ENCODE measurements around the gene USP31.
A peak's percentile ranks its signal among the peaks of the same experiment; 100 is the strongest.

The USP31 gene, protein sequence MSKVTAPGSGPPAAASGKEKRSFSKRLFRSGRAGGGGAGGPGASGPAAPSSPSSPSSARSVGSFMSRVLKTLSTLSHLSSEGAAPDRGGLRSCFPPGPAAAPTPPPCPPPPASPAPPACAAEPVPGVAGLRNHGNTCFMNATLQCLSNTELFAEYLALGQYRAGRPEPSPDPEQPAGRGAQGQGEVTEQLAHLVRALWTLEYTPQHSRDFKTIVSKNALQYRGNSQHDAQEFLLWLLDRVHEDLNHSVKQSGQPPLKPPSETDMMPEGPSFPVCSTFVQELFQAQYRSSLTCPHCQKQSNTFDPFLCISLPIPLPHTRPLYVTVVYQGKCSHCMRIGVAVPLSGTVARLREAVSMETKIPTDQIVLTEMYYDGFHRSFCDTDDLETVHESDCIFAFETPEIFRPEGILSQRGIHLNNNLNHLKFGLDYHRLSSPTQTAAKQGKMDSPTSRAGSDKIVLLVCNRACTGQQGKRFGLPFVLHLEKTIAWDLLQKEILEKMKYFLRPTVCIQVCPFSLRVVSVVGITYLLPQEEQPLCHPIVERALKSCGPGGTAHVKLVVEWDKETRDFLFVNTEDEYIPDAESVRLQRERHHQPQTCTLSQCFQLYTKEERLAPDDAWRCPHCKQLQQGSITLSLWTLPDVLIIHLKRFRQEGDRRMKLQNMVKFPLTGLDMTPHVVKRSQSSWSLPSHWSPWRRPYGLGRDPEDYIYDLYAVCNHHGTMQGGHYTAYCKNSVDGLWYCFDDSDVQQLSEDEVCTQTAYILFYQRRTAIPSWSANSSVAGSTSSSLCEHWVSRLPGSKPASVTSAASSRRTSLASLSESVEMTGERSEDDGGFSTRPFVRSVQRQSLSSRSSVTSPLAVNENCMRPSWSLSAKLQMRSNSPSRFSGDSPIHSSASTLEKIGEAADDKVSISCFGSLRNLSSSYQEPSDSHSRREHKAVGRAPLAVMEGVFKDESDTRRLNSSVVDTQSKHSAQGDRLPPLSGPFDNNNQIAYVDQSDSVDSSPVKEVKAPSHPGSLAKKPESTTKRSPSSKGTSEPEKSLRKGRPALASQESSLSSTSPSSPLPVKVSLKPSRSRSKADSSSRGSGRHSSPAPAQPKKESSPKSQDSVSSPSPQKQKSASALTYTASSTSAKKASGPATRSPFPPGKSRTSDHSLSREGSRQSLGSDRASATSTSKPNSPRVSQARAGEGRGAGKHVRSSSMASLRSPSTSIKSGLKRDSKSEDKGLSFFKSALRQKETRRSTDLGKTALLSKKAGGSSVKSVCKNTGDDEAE (N-terminal part only)

DNA sequence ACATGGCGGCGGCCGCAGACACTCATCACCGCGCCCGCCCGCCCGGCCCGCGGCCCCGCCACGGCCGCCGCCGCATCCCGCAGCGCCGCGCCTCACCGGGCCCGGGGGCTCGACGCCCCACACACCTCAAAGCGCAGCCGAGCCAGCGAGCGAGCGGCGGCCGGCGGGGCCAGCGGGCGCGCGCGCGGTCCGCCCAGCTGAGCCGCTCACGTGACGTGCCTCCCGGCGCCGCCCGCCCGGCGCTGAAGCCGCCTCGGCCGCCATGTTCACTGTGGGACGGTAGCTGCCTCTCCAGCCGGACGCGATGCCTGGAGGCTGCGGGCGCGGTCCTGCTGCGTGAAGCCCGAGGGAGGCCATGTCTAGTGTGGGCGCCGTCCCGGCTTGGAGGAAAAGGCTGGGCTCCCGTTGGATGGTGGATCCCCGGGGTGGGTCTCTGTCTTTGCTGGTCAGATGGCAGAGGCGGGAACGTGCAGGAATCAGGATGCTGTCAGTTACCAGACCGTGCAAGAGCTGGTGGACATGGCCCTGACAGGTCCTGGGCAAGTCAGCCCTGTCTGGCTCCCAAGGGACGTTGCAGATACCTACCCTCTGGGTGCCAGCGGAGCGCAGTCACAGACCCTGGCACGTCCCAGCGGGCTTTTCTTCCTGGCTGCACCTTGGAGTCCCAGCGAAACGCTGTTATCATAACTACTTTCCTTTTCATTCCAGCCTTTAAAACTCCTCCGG is at the start of gene USP31:
TSS of gene USP31 (minus strand) at position 186 of the 726 bp plus-strand sequence. CDS start at position 4, 182 bp downstream.
- DNase-seq, result peak; percentile 66 to 75

- no peak for DNase-seq
These were observed 47.3 kb upstream of the USP31 start for GRCh38 chr16:23196539-23196938.

DNA sequence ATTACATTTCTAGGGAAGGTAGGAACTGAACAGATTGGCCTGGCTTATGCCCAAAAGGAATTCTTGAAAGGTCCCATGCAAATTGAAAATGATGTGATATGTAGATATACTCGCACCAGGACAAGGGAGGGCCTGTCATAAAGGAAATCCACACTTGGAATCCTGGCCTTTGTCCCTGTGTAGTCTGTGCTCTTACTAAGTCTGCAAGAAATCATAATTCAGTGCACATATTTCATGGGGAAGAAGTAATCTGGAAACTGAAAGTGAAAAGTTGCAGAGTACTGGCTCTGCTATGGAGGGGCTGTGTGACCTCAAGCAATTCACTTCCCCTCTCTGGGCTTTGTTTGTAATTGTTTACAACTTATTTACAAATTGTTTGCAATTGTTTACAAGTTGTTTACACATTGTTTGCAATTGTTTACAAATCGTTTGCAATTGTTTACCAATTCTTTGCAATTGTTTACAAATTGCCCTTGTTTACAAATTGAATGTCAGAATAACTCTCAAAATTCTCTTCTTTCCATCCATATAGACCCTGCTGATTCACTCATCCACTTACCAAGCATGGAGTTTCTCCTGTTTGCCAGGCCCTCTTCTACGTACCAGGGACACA is 46.2 kb upstream of the USP31 start:
- DNase-seq, result no peak

- DNase-seq, result no peak
These were observed 45.4 kb upstream of the USP31 start for GRCh38 chr16:23194497-23195221.

GRCh38 chr16:23188911-23189310 is 39.7 kb upstream of the USP31 start:
- DNase-seq, result no peak

DNA sequence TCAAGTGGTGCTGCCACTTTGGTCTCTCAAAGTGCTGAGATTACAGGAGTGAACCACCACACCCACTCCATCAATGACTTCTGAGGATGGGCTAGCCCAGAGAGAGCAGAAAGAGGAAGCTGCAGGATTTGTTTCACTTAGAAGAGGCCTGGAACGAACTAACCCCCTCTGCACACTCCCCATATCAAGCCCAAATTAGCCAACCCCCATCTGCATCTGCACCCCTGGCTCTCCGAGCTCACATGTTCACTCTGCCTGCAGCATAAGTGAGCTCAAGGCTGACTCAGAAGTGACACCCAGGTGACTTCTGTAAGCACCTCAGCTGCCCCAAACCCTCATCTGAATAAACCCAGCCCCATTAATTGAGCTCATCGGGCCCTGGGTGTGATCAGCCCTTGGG is 38.1 kb upstream of the USP31 start:
- no peak for DNase-seq

GRCh38 chr16:23186171-23186570 is 36.9 kb upstream of the USP31 start:
- no peak for DNase-seq

- DNase-seq, result no peak
These were observed 36.4 kb upstream of the USP31 start for GRCh38 chr16:23185656-23186055.

DNA sequence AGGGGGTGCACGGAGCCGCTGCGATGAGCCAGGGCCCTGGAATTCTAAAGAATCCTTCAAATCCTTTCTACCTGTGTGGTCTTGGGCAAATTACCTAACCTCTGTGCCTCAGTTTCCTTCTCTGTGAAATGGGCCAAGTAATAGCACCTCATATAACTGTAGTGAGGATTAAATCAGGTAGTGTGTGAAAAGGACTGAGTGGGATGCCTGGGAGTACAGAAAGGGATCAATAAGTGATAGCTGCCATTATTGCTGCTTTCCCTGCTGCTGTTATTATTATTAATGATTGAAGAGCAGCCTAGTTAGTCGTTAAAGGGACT is 34.3 kb upstream of the USP31 start:
- DNase-seq, result no peak

GRCh38 chr16:23182679-23183542 is 33.7 kb upstream of the USP31 start, which contains the start of gene SCNN1G:
TSS of gene SCNN1G (plus strand) at chr16:23182745. CDS start at chr16:23186272, 3,527 bp downstream.
- no peak for DNase-seq

DNA sequence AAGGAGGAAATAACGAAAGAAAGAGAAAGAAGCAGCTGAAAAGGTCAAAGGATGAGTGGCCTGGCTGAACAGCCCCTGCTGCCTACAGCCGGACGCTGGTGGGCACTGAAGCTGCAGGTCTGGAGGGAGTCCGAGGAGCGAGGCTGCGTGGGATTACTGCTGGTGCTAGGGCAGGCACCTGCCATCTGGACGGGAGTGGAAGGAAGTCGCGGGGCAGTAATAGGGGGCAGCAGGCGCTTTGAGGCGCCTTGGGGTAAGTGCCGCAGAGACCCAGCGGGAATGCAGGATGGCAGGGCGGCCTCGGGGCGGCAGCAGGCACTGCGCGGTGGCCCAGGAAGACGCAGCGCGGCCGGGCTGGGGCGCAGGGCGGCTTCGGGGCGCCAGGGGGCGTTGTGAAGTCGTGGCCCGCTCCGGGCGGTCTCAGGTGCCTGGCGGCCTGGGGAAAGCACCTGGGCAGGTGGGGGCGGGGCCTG is 33.0 kb upstream of the USP31 start:
- DNase-seq, result peak in 1 of 2 donors; percentile 18

GRCh38 chr16:23181506-23181905 is 32.3 kb upstream of the USP31 start:
- DNase-seq, result no peak

- DNase-seq, result no peak
These were observed 26.4 kb upstream of the USP31 start for GRCh38 chr16:23175651-23176050.

GRCh38 chr16:23174622-23175021 is 25.4 kb upstream of the USP31 start:
- DNase-seq, result no peak

DNA sequence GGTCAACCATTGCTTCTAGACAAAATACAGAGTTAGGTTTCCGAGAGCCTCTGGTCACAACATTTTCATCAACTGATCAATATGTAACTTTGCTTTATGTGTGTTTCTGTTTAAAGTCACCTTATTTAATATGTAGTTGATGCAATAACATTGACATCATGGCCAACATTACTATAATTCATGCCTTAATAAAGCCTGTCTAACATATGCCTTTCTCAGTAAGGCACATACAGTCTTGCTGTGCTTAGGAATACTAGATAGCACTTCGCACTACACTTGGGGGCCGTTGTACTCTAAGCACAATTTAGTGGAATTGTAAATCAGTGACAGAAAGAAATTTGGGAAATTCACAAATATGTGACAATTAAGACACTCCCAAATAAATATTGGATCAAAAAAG is 23.7 kb upstream of the USP31 start:
- no peak for DNase-seq

DNA sequence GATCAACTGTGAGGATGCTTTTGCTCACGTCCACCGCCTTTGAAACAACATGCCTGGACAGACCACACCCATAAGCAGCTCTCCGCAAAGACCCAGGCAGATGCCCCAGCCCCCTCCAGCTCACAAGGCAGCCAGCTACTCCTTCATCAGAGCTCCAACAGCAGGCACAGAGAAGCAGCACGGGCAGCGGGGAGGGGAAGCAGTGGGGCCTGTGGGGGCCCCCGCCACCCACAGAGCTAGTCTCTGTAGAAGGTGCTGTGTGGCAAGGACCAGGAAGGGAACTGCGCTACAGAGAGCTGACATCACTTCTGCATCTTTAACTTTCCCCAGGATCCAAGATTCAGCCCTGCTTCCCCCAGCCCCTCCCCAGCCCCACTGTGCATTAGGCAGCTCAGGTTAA is 23.3 kb upstream of the USP31 start:
- DNase-seq, result no peak

DNA sequence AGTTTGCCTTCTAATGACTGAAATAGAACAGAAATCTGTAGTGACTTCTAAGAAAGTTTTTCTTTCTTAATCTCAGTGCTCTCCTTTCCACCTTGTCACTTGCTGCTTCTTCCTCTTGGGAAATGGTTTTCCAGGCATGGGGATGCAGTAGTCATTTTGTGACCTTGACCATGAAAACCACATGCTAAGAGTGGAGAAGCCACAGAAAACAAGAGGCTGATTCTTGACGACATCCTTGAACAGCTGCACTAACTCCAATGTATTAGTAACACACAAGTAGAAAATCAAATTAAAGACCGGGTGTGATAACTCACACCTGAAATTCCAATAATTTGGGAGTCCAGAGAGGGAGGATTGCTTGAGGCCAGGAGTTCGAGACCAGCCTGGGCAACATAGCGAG is 15.5 kb upstream of the USP31 start:
- no peak for DNase-seq

- DNase-seq, result no peak
These were observed 14.7 kb upstream of the USP31 start for GRCh38 chr16:23163921-23164320.

- no peak for DNase-seq
These were observed 11.3 kb upstream of the USP31 start for GRCh38 chr16:23160574-23160973.

DNA sequence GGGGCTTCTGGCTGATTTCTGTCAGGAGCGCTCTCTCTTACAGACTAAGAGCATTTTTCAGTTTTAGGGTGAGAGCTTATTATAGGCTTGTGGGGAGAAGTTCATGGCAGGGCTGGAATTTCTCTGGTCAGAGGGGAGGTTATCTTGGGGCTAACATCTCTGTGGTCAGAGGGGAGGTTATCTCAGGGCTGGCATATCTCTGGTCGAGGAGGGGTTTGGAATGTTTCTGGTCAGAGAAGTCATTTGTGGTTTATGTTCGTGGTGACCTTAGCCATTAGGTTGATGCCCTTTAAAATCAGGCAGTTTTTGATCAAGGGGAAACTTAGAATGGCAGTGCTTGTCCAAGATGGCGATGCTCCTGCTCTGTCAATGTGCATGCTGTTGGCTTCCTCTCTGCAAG is 10.8 kb upstream of the USP31 start:
- no peak for DNase-seq

Measured in bone marrow (tissue), 2 donors.